GM18520 (cell line): ENCODE results near the gene WWC2.

Experiments used
- ATAC-seq: cut with Tn5 transposase; IDR thresholded peaks from one replicate; pipeline ENCODE4 v1.9.1; 2021; ENCODE audit not compliant: unreplicated experiment

WWC2 gene

GRCh38 chr4:183326853-183327252 lies 227.8 kb downstream of the WWC2 start:
- ATAC-seq: no peak

GRCh38 chr4:183327827-183328226 lies 228.8 kb downstream of the WWC2 start:
- ATAC-seq: no peak

GRCh38 chr4:183328832-183329231 lies 229.8 kb downstream of the WWC2 start:
- ATAC-seq: no peak

- no peak for ATAC-seq
Observed at GRCh38 chr4:183329244-183329643, 230.2 kb downstream of the WWC2 start.

- no peak for ATAC-seq
Observed at GRCh38 chr4:183329954-183330742, 231.1 kb downstream of the WWC2 start.

- no peak for ATAC-seq
Observed at GRCh38 chr4:183330841-183331240, 231.8 kb downstream of the WWC2 start.

- ATAC-seq: no peak
Observed at GRCh38 chr4:183332447-183332846, 233.4 kb downstream of the WWC2 start.

- no peak for ATAC-seq
Observed at GRCh38 chr4:183333202-183333601, 234.1 kb downstream of the WWC2 start.

GRCh38 chr4:183333983-183334382 lies 234.9 kb downstream of the WWC2 start:
- no peak for ATAC-seq

- ATAC-seq: no peak
Observed at GRCh38 chr4:183335369-183335940, 236.4 kb downstream of the WWC2 start.

- ATAC-seq: no peak
Observed at GRCh38 chr4:183337349-183337748, 238.3 kb downstream of the WWC2 start.

GRCh38 chr4:183337833-183338232 lies 238.8 kb downstream of the WWC2 start:
- no peak for ATAC-seq

- no peak for ATAC-seq
Observed at GRCh38 chr4:183342541-183343533, 243.8 kb downstream of the WWC2 start.

GRCh38 chr4:183343730-183344129 lies 244.7 kb downstream of the WWC2 start:
- no peak for ATAC-seq

- no peak for ATAC-seq
Observed at GRCh38 chr4:183344523-183345255, 245.6 kb downstream of the WWC2 start.

- ATAC-seq: no peak
Observed at GRCh38 chr4:183345261-183345660, 246.2 kb downstream of the WWC2 start.

GRCh38 chr4:183347146-183347545 lies 248.1 kb downstream of the WWC2 start:
- ATAC-seq: no peak

- no peak for ATAC-seq
Observed at GRCh38 chr4:183347566-183347965, 248.5 kb downstream of the WWC2 start.

- no peak for ATAC-seq
Observed at GRCh38 chr4:183348136-183348535, 249.1 kb downstream of the WWC2 start.

- no peak for ATAC-seq
Observed at GRCh38 chr4:183348706-183349659, 249.9 kb downstream of the WWC2 start.
